Astrocyte of the spinal cord (primary cell): Measurements from ENCODE around the gene SLC3A2.
"Not testable (repeated sequence)": the region's sequence is repeated elsewhere in the genome, so short reads cannot be mapped to it uniquely, and the experiment has no call there.

Experiments used
- DNase-seq: peaks from one replicate; pipeline ENCODE4 v3.0.0; 2011; ENCODE audit warnings: low read depth, low spot score
- H3K4me3 ChIP-seq: 2 replicates; pipeline ENCODE4 v1.5.1; 2011; ENCODE audit warnings: low read depth, mild to moderate bottlenecking, low read length, moderate library complexity
- in situ Hi-C: cut with HindIII; loops from 2 replicates; pipeline ENCODE4 v1.10.0; 2017; ENCODE audit warnings: low sequenced_read_pairs
- TF ChIP-seq, protein P1 (sequence below): IDR thresholded peaks from 2 replicates; pipeline ENCODE4 v1.5.1; 2012; ENCODE audit warnings: low read depth, mild to moderate bottlenecking, low read length, inconsistent platforms

Gene SLC3A2

DNA sequence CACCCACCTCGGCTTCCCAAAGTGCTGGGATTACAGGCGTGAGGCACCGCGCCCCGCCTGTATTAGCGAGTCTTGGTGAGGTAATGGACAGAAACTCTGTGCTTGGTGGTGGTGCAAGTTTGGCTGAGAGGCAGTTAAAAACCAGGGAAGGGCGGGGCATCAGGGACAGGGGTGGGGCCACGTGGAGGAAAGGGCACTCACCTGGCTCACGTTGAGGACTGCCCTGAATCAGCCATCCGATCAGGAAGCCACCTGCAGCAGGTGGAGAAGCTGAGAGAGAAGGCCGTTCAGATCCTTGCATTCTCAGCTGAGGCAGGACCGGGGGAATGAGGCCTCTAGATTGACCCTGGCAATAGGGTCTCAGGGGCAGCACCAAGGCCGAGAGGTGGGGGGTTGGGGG, 52.6 kb downstream of the SLC3A2 start:
- TF ChIP-seq, protein P1, sequence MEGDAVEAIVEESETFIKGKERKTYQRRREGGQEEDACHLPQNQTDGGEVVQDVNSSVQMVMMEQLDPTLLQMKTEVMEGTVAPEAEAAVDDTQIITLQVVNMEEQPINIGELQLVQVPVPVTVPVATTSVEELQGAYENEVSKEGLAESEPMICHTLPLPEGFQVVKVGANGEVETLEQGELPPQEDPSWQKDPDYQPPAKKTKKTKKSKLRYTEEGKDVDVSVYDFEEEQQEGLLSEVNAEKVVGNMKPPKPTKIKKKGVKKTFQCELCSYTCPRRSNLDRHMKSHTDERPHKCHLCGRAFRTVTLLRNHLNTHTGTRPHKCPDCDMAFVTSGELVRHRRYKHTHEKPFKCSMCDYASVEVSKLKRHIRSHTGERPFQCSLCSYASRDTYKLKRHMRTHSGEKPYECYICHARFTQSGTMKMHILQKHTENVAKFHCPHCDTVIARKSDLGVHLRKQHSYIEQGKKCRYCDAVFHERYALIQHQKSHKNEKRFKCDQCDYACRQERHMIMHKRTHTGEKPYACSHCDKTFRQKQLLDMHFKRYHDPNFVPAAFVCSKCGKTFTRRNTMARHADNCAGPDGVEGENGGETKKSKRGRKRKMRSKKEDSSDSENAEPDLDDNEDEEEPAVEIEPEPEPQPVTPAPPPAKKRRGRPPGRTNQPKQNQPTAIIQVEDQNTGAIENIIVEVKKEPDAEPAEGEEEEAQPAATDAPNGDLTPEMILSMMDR = no peak
- no peak overlapping the region for H3K4me3 ChIP-seq
- DNase-seq = no peak
- in situ Hi-C loops = no loop called here

DNA sequence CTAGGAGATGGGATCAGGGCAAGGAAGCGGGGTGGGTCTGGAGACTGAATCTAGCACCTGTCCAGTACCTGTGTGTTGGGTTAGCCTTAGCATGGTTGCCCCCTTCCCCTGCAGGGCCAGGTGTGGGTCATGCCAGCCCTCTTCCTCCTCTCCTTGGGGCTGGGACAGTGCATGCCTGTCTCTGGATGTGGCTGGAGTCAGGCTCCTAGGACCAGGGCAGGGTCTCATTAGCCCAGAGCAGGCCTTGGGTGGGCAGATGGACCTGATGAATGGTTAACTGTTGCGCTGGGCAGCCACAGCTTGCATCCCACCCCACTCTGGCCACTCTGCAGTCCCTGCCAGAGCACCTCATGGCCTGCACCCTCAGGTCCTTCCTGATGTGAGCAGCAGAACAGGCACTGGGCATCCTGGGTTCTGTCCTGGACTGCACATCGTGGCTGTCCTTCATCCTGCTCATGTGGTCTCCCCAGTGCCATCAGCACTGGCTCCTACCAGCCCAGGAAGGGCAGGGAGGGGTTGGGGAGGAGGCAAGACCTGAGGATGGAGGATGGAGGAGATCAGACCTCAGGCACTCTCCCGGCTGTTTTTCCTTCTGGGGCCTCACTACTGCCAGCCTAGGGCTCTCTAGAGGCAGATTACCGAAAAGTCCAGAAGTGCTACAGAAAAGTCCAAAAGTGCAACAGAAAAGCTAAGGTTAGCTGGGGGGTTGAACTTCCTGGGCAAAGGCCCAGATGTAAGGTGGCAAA, 53.2 kb downstream of the SLC3A2 start:
- no peak for DNase-seq
- in situ Hi-C loops = no loop called here
- TF ChIP-seq, protein P1 = no peak
- no peak overlapping the region for H3K4me3 ChIP-seq

DNA sequence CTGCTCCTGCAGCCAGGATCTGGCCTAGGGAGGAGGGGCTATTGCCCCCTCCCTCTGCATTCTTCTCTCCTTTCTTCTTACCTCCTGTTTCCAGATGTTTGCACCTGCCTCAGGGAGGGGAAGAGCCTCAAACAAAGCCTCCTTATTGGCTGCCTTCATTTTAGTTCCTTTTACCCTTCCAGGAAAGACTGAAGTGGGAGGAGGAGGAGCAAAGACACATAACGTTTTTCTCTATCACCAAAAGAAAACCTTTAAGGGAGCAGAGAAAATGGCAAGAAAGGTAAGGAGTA, 53.7 kb downstream of the SLC3A2 start:
- in situ Hi-C loops = no loop called here
- no peak for DNase-seq
- TF ChIP-seq, protein P1 = no peak
- no peak overlapping the region for H3K4me3 ChIP-seq

DNA sequence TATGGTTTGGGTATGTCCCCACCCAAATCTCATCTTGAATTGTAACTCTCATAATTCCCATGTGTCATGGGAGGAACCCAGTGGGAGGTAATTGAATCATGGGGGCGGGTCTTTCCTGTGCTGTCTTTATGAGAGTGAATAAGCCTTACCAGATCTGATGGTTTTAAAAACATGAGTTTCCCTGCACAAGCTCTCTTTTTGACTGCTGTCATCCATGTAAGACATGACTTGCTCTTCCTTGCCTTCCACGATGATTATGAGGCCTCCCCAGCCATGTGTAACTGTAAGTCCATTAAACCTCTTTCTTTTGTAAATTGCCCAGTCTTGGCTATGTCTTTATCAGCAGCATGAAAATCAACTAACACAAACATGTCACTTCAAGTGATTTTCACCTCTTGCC, 56.8 kb downstream of the SLC3A2 start:
- H3K4me3 ChIP-seq, DNase-seq, in situ Hi-C loops: not testable (repeated sequence)
